ACHN (cell line): ENCODE measurements around the gene STAG2.
"Not testable (repeated sequence)": the region's sequence is repeated elsewhere in the genome, so short reads cannot be mapped to it uniquely, and the experiment has no call there.

Source experiments
- DNase-seq: peaks from one replicate; pipeline ENCODE4 v3.0.0-alpha.2; 2015
- in situ Hi-C: cut with HindIII; loops from 2 replicates; pipeline ENCODE4 v1.10.0; 2017; ENCODE audit warnings: low sequenced_read_pairs, low pct_ligation_motif_present, low pct_unique_long_range_greater_than_20kb

STAG2 gene

GRCh38 chrX:124113621-124114600 lies 152.4 kb downstream of the STAG2 start:
- in situ Hi-C loops, result no loop called here
- DNase-seq, result no peak

GRCh38 chrX:124117325-124117724 lies 155.8 kb downstream of the STAG2 start:
- no peak for DNase-seq
- in situ Hi-C loops, result no loop called here

DNA sequence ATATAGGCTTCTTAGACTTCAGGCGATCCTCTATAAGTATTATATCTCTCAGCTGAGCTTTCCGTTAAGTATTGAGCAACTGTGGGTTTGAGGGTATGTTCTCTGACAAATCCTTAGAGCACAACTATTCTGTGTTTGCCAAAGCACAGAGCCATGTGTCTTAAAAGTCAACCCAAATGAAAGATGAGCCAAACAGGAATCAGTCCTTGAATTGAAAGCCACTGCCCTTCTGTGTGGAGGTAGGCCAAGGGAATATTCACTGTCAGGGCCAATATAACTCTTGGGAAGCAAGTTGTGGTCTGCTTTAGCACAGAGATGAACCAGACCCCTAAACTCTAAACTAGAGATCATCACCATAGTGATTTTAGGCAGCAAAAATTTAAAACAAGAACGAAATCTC lies 164.0 kb downstream of the STAG2 start:
- DNase-seq, result no peak
- in situ Hi-C loops, result no loop called here

- in situ Hi-C loops, result no loop called here
- DNase-seq, result no peak
These were observed 166.0 kb downstream of the STAG2 start for GRCh38 chrX:124127496-124127895.

GRCh38 chrX:124132437-124132836 lies 170.9 kb downstream of the STAG2 start:
- DNase-seq, in situ Hi-C loops: not testable (repeated sequence)

- no peak for DNase-seq
- in situ Hi-C loops, result no loop called here
These were observed 184.2 kb downstream of the STAG2 start for GRCh38 chrX:124145749-124146148.

DNA sequence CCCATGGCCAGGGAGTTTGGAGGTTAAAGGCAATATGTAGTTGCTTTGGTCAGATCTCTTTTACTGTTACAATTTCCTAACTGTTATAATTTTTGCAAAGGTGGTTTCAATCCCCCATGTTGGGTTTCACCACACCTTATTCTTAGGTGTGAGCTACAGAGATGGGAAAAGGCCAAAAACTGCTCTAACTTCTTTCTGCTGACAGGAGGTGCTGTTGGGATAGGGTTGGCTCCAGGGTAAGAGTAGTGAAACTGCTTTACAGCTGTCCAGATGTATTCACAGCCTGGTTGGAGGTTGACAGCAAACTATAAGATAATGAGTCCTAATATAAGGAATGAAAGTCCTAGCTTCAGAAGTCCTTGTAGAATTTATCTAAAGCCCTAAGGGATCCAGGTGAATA lies 189.7 kb downstream of the STAG2 start:
- no peak for DNase-seq
- in situ Hi-C loops, result no loop called here
